PC-9 (cell line): ENCODE data around the gene GPRIN3. TPM values are rescaled to one million over a fixed set of nuclear protein-coding genes. Genes with fewer than 3 reads are reported as not detected.

ENCODE experiments used
- BruUV-seq: library from RNA; stranded (reverse); fragments of 400-500 nt; replicated peaks from 2 replicates; lab custom pipeline; 2021; lab: Mats Ljungman, UMichigan
- CTCF ChIA-PET: fragments of 300-600 bp; sonication (Branson Sonifier 250); formaldehyde crosslinking; loops from one replicate; lab custom pipeline; 2022; ENCODE audit warnings: antibody characterized with exemption; lab: Charles Lee
- POLR2A ChIA-PET: fragments of 300-600 bp; sonication (Branson Sonifier 250); formaldehyde crosslinking; loops from one replicate; lab custom pipeline; 2022; ENCODE audit warnings: antibody characterized with exemption; ENCODE audit not compliant: unreplicated experiment; lab: Charles Lee
- DNase-seq, 2 experiments: peaks; one replicate each; pipeline versions ENCODE4 v3.0.0 to v3.0.0-alpha.2; 2015 to 2022; ENCODE audit warnings: mixed read lengths in 1 of 2
- H2AFZ ChIP-seq: fragments of 200-600 bp; sonication (generic); 2 replicates; pipeline ENCODE4 v1.8.1; 2017; ENCODE audit warnings: antibody characterized with exemption
- H3F3A ChIP-seq: fragments of 200-600 bp; sonication (generic); 2 replicates; pipeline ENCODE4 v1.8.1; 2017; ENCODE audit warnings: antibody characterized with exemption, mild to moderate bottlenecking, low read depth; ENCODE audit not compliant: insufficient read depth
- H3K27ac ChIP-seq: fragments of 200-600 bp; sonication (generic); 2 replicates; pipeline ENCODE4 v1.6.1; 2016; ENCODE audit warnings: mixed run types
- H3K27me3 ChIP-seq: fragments of 200-600 bp; sonication (generic); 2 replicates; pipeline ENCODE4 v1.6.1; 2016; ENCODE audit warnings: low read depth, mixed run types; ENCODE audit not compliant: insufficient read depth
- H3K36me3 ChIP-seq: fragments of 200-600 bp; sonication (generic); 2 replicates; pipeline ENCODE4 v1.6.1; 2016; ENCODE audit warnings: low read depth, mixed run types
- H3K4me1 ChIP-seq: fragments of 200-600 bp; sonication (generic); replicated peaks from 2 replicates; pipeline ENCODE4 v1.6.1; 2016; ENCODE audit warnings: mixed run types; ENCODE audit not compliant: insufficient read depth
- H3K4me2 ChIP-seq: fragments of 200-600 bp; sonication (generic); 2 replicates; pipeline ENCODE4 v1.6.1; 2017; ENCODE audit warnings: mixed run types
- H3K4me3 ChIP-seq: fragments of 200-600 bp; sonication (generic); 2 replicates; pipeline ENCODE4 v1.6.1; 2016; ENCODE audit warnings: mixed run types
- H3K79me2 ChIP-seq: fragments of 200-600 bp; sonication (generic); 2 replicates; pipeline ENCODE4 v1.6.1; 2017; ENCODE audit warnings: low read depth, mixed run types
- H3K9me2 ChIP-seq: fragments of 200-600 bp; sonication (generic); 2 replicates; pipeline ENCODE4 v1.8.1; 2017; ENCODE audit warnings: mild to moderate bottlenecking; ENCODE audit not compliant: insufficient read depth
- H3K9me3 ChIP-seq: fragments of 200-600 bp; sonication (generic); 2 replicates; pipeline ENCODE4 v1.8.1; 2016; ENCODE audit warnings: low read depth; ENCODE audit not compliant: insufficient read depth
- H4K20me1 ChIP-seq: fragments of 200-600 bp; sonication (generic); 2 replicates; pipeline ENCODE4 v1.8.1; 2017; ENCODE audit not compliant: insufficient read depth
- CTCF ChIP-seq: fragments of 200-600 bp; sonication (generic); conservative IDR thresholded peaks from 2 replicates; pipeline ENCODE4 v1.6.1; 2017; ENCODE audit warnings: mixed run types, antibody characterized with exemption, mild to moderate bottlenecking, moderate library complexity
- EZH2 ChIP-seq: fragments of 200-600 bp; sonication (generic); IDR thresholded peaks from 2 replicates; pipeline ENCODE4 v1.8.0; 2017; ENCODE audit warnings: antibody characterized with exemption, low read depth
- intact Hi-C: fragments of 100-400 bp; cut with micrococcal nuclease; formaldehyde crosslinking; loops from one replicate; pipeline ENCODE4 v1.10.0; 2022; ENCODE audit not compliant: unreplicated experiment
- total RNA-seq: library from RNA; stranded (reverse); gene quantifications from 2 replicates; pipeline ENCODE4 v1.2.3, GENCODE V29; 2021

Gene GPRIN3
- total RNA-seq, 1 experiment from 2014 or later, result 0.02 TPM

DNA sequence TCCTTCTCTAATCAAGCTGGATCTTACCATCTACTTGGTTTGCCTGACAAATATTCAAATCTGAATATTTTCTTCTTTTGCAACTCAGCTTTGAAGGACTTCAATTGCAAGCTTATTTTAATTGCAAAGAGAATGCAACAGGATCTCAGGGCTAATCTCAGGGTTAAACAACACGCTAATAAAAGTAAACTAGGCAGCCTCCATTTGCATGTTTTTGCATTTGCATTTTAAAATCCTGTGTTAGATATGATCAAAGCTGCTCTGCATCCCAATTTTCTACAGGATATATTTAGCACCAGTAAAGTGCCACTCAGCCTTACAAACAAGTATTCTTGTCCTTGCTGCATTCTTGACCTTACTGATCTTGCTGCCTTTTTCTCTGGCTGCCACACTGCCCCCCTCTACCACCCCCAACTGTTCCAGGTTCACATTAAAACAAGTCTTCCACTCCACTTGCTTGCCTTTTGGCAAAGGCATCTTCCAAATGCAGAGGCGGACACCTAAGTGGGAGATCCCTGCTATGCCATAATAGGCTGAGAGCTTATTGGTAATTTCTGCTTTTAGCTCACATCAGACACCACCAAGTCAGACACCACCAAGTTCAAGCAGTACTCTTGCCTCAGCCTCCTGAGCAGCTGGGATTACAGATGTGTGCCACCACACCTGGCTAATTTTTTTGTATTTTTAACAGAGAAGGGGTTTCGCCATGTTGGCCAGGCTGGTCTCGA is 48.1 kb downstream of the GPRIN3 start:
- CTCF ChIA-PET, result no interaction called here

DNA sequence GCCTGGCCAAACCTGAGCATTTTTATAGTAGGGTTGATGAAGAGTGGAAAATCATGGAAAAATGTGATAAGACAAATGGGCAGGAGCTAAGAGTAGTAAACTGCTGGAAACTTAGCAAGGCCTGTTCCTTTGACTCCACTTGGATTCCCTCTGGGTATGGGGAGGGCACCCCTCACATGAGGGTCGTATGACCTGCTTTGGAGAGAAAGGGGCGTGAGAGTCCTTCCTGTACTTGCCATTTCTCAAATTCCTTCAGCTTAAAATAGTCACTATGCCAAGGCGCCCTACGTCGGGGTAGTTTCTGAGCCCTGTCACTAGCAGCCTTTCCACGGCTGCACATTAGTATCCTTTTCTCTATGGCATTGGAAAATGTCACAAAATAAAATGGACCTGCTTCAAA is 49.1 kb downstream of the GPRIN3 start:
- ChIA-PET CTCF (no interaction called here), POLR2A (no interaction called here)
- H3K4me2 ChIP-seq, result no peak overlapping the region
- H3K79me2 ChIP-seq, result no peaks in the 10 kb centered on the region
- no peaks in the 10 kb centered on the region for H3K27me3 ChIP-seq
- H3K4me3 ChIP-seq, result no peak overlapping the region
- intact Hi-C loops, result no loop called here
- no peaks in the 10 kb centered on the region for H3K36me3 ChIP-seq
- H3K9me3 ChIP-seq, result no peaks in the 10 kb centered on the region
- H2AFZ ChIP-seq, result no peak overlapping the region
- H3K9me2 ChIP-seq, result no peaks in the 10 kb centered on the region
- H3K4me1 ChIP-seq, result no peaks in the 10 kb centered on the region
- H3F3A ChIP-seq, result no peaks in the 10 kb centered on the region
- no peak for DNase-seq
- BruUV-seq, result no TSS peak
- no peaks in the 10 kb centered on the region for H4K20me1 ChIP-seq
- TF ChIP-seq CTCF (no peak), EZH2 (no peak)
- no peak overlapping the region for H3K27ac ChIP-seq

More for the DNA sequence above, 48.1 kb downstream of the GPRIN3 start:
- no peak for DNase-seq
- no peaks in the 10 kb centered on the region for H3K9me2 ChIP-seq
- no TSS peak for BruUV-seq
- no peak for TF ChIP-seq CTCF
- no peak for TF ChIP-seq EZH2
- H3K27me3 ChIP-seq, result no peaks in the 10 kb centered on the region
- H4K20me1 ChIP-seq, result no peaks in the 10 kb centered on the region
- H3F3A ChIP-seq, result no peaks in the 10 kb centered on the region
- no peak overlapping the region for H3K4me2 ChIP-seq
- H3K4me3 ChIP-seq, result no peak overlapping the region
- intact Hi-C loops, result no loop called here
- no peak overlapping the region for H2AFZ ChIP-seq
- no peak overlapping the region for H3K27ac ChIP-seq
- H3K4me1 ChIP-seq, result no peaks in the 10 kb centered on the region
- no peaks in the 10 kb centered on the region for H3K79me2 ChIP-seq
- H3K9me3 ChIP-seq, result no peaks in the 10 kb centered on the region
- no peaks in the 10 kb centered on the region for H3K36me3 ChIP-seq
- POLR2A ChIA-PET, result no interaction called here

- intact Hi-C loops, result no loop called here
- Histone ChIP-seq H3K4me1 (no peaks in the 10 kb centered on the region), H3K79me2 (no peaks in the 10 kb centered on the region), H3K9me2 (no peaks in the 10 kb centered on the region), H3K4me2 (no peak overlapping the region), H3K4me3 (no peak overlapping the region), H3K9me3 (no peaks in the 10 kb centered on the region), H4K20me1 (no peaks in the 10 kb centered on the region), H3K27me3 (no peaks in the 10 kb centered on the region), H3F3A (no peaks in the 10 kb centered on the region), H2AFZ (no peak overlapping the region), H3K36me3 (no peaks in the 10 kb centered on the region), H3K27ac (no peak overlapping the region)
- CTCF ChIA-PET, result no interaction called here
- POLR2A ChIA-PET, result interaction anchor here (0.6 kb wide), 2 partner anchors 21 to 115 kb away, joined by 3 to 4 read pairs; no protein-coding TSS in a partner anchor
- no TSS peak for BruUV-seq
- DNase-seq, result no peak
- TF ChIP-seq EZH2 (no peak), CTCF (no peak)
These were observed 50.2 kb downstream of the GPRIN3 start for GRCh38 chr4:89257376-89257775.
